Stimulated activated CD8-positive, alpha-beta memory T cell treated with anti-CD3 and anti-CD28 coated beads, Interleukin-12 subunit alpha, Interleukin-12 subunit beta, amount 100 ng/mL, for 24 hours (primary cell): ENCODE data around the gene MRPL53.
"Not testable (repeated sequence)": the region's sequence is repeated elsewhere in the genome, so short reads cannot be mapped to it uniquely, and the experiment has no call there.

ENCODE experiments used
- DNase-seq: peaks from one replicate; pipeline ENCODE4 v3.0.0-alpha.2; 2020; ENCODE audit errors: extremely low read depth

Gene MRPL53

GRCh38 chr2:74482801-74483674 lies 10.6 kb upstream of the MRPL53 start, which contains the start of the genes CCDC142 and TTC31:
Gene CCDC142, minus strand, starts transcription at chr2:74482998. Its CDS starts 161 bp downstream, at chr2:74482837.
Gene TTC31, plus strand, starts transcription at chr2:74483081. Its CDS starts 15 bp downstream, at chr2:74483096.
- peak; percentile 78 for DNase-seq

- no peak for DNase-seq
These were observed 9.7 kb upstream of the MRPL53 start for GRCh38 chr2:74481961-74482800.

- DNase-seq: no peak
These were observed 9.0 kb upstream of the MRPL53 start for GRCh38 chr2:74481431-74481830.

- no peak for DNase-seq
These were observed 2.4 kb upstream of the MRPL53 start for GRCh38 chr2:74474899-74475298.

- no peak for DNase-seq
These were observed 2.0 kb upstream of the MRPL53 start for GRCh38 chr2:74474481-74474880.

- no peak for DNase-seq
These were observed 422 bp upstream of the MRPL53 start for GRCh38 chr2:74472945-74473258.

- no peak for DNase-seq
These were observed 981 bp downstream of the MRPL53 start for GRCh38 chr2:74471332-74472065.

GRCh38 chr2:74470742-74471141 lies 1.7 kb downstream of the MRPL53 start:
- DNase-seq: not testable (repeated sequence)

- DNase-seq: no peak
These were observed 8.1 kb downstream of the MRPL53 start for GRCh38 chr2:74464406-74464805.

- DNase-seq: no peak
These were observed 9.7 kb downstream of the MRPL53 start for GRCh38 chr2:74462786-74463105.

GRCh38 chr2:74462054-74462785 lies 10.3 kb downstream of the MRPL53 start:
- DNase-seq: no peak

GRCh38 chr2:74461187-74462053 lies 11.1 kb downstream of the MRPL53 start:
- DNase-seq: no peak

GRCh38 chr2:74460187-74460586 lies 12.3 kb downstream of the MRPL53 start:
- DNase-seq: not testable (repeated sequence)

- not testable (repeated sequence) for DNase-seq
These were observed 12.9 kb downstream of the MRPL53 start for GRCh38 chr2:74459503-74460118.

GRCh38 chr2:74458938-74459363 lies 13.5 kb downstream of the MRPL53 start:
- no peak for DNase-seq

- DNase-seq: peak; percentile 97
These were observed 14.1 kb downstream of the MRPL53 start, which contains the start of gene WBP1 for GRCh38 chr2:74458132-74458937. Gene WBP1, plus strand, starts transcription at chr2:74458438. Its CDS starts 165 bp downstream, at chr2:74458603.

- peak; percentile 68 for DNase-seq
These were observed 14.8 kb downstream of the MRPL53 start for GRCh38 chr2:74457549-74458131.

GRCh38 chr2:74457129-74457548 lies 15.3 kb downstream of the MRPL53 start:
- no peak for DNase-seq
